Endothelial cell of umbilical vein (primary cell): Measurements from ENCODE around the gene TEN1. TPM values are rescaled to one million over a fixed set of nuclear protein-coding genes. Genes with fewer than 3 reads are reported as not detected.

Source experiments
- BruUV-seq: library from RNA; stranded (reverse); fragments of 400-500 nt; replicated peaks from 2 replicates; lab custom pipeline; 2021; lab: Mats Ljungman, UMichigan
- CTCF ChIA-PET: fragments of 300-600, 350-600 bp; sonication (Branson Sonifier 250); formaldehyde crosslinking; loops from one replicate; lab custom pipeline; 2021; ENCODE audit warnings: antibody characterized with exemption, inconsistent platforms; lab: Charles Lee
- POLR2A ChIA-PET: fragments of 300-600, 350-600 bp; sonication (Branson Sonifier 250); formaldehyde crosslinking; loops from one replicate; lab custom pipeline; 2021; ENCODE audit warnings: antibody characterized with exemption, inconsistent platforms; lab: Charles Lee
- DNase-seq: peaks from one replicate; pipeline ENCODE4 v3.0.0-alpha.2; 2011; ENCODE audit warnings: low read depth, low spot score
- FAIRE-seq: peaks from 2 replicates; lab custom pipeline; 2011; peaks lifted over from hg19 to GRCh38; lab: Jason Lieb, UNC
- H2AFZ ChIP-seq: 2 replicates; pipeline ENCODE4 v1.6.0; 2012; ENCODE audit warnings: low read depth, low read length, control low read depth, inconsistent platforms
- H3K27ac ChIP-seq: 2 replicates; pipeline ENCODE4 v1.5.1; 2011; ENCODE audit warnings: low read depth, mild to moderate bottlenecking, control low read depth, low read length, moderate library complexity; ENCODE audit not compliant: insufficient read depth
- H3K27me3 ChIP-seq, 2 experiments: 2 replicates each; pipeline versions ENCODE4 v1.6.0 to v1.6.1; 2011; ENCODE audit warnings: low read length in 2 of 2, mixed read lengths in 1 of 2; ENCODE audit not compliant: control insufficient read depth in 2 of 2, insufficient read depth in 2 of 2
- H3K36me3 ChIP-seq, 2 experiments: 2 replicates in 1 of 2; 3 replicates in 1 of 2; pipeline ENCODE4 v1.5.1; 2011; ENCODE audit warnings: low read length in 2 of 2, mild to moderate bottlenecking in 1 of 2, moderate library complexity in 1 of 2; ENCODE audit not compliant: control insufficient read depth in 2 of 2, insufficient read depth in 2 of 2; ENCODE audit errors: extremely low read depth in 1 of 2
- H3K4me1 ChIP-seq: 3 replicates; pipeline ENCODE4 v1.5.1; 2011; ENCODE audit warnings: mild to moderate bottlenecking, low read length; ENCODE audit not compliant: control insufficient read depth, insufficient read depth; ENCODE audit errors: extremely low read depth
- H3K4me2 ChIP-seq: 2 replicates; pipeline ENCODE4 v1.6.1; 2011; ENCODE audit warnings: low read length, control low read depth, mixed read lengths; ENCODE audit not compliant: insufficient read depth
- H3K4me3 ChIP-seq, 3 experiments: fragments of 200-600 bp in 1 of 3; sonication (generic), shearing (Covaris generic) in 1 of 3; replicated peaks in 1 of 3; 2 replicates each; pipeline ENCODE4 v1.5.1; 2011 to 2016; ENCODE audit warnings: control low read depth in 3 of 3, low read length in 3 of 3, mild to moderate bottlenecking in 2 of 3, inconsistent platforms in 1 of 3, low read depth in 1 of 3, moderate library complexity in 1 of 3; ENCODE audit not compliant: insufficient read depth in 1 of 3
- H3K79me2 ChIP-seq: 2 replicates; pipeline ENCODE4 v1.6.0; 2012; ENCODE audit warnings: low read length, inconsistent platforms; ENCODE audit not compliant: control insufficient read depth, insufficient read depth
- H3K9ac ChIP-seq: replicated peaks from 2 replicates; pipeline ENCODE3; 2011; ENCODE audit warnings: low read length, control low read depth; ENCODE audit not compliant: insufficient read depth; ENCODE audit errors: extremely low read depth
- H3K9me1 ChIP-seq: replicated peaks from 3 replicates; pipeline ENCODE4 v1.6.0; 2011; ENCODE audit warnings: mild to moderate bottlenecking, low read length; ENCODE audit not compliant: control insufficient read depth, insufficient read depth; ENCODE audit errors: extremely low read depth
- H3K9me3 ChIP-seq: replicated peaks from 2 replicates; pipeline ENCODE4 v1.5.1; 2012; ENCODE audit warnings: low read length, inconsistent platforms; ENCODE audit not compliant: control insufficient read depth, insufficient read depth
- H4K20me1 ChIP-seq: replicated peaks from 2 replicates; pipeline ENCODE3; 2011; ENCODE audit warnings: mild to moderate bottlenecking, low read length; ENCODE audit not compliant: control insufficient read depth, insufficient read depth; ENCODE audit errors: extremely low read depth
- CTCF ChIP-seq, 2 donors: IDR thresholded peaks; 1 replicate in 1 of 2; 2 replicates in 1 of 2; pipeline ENCODE4 v1.5.1; 2011; ENCODE audit warnings: low read length in 2 of 2, mild to moderate bottlenecking in 2 of 2, moderate library complexity in 2 of 2, control low read depth in 1 of 2, inconsistent platforms in 1 of 2, low read depth in 1 of 2; ENCODE audit not compliant: insufficient read depth in 1 of 2; ENCODE audit errors: extremely low read depth in 1 of 2
- EZH2 ChIP-seq: IDR thresholded peaks from 2 replicates; pipeline ENCODE4 v1.6.1; 2012; ENCODE audit warnings: borderline replicate concordance, low read depth, mild to moderate bottlenecking, moderate library complexity, low read length, inconsistent platforms; ENCODE audit not compliant: severe bottlenecking
- FOS ChIP-seq: IDR thresholded peaks from 2 replicates; pipeline ENCODE4 v1.6.1; 2011; ENCODE audit warnings: mild to moderate bottlenecking, low read length, moderate library complexity, borderline replicate concordance; ENCODE audit not compliant: insufficient read depth
- JUN ChIP-seq: IDR thresholded peaks from 2 replicates; pipeline ENCODE4 v1.6.1; 2011; ENCODE audit warnings: borderline replicate concordance, low read depth; ENCODE audit not compliant: insufficient read length, insufficient read depth
- MYC ChIP-seq: IDR thresholded peaks from one replicate; pipeline ENCODE4 v1.6.1; 2011; ENCODE audit warnings: mild to moderate bottlenecking, low read depth, low read length
- dilution Hi-C: fragments of 300-500 bp; cut with MboI; formaldehyde crosslinking; loops from one replicate; pipeline ENCODE4 v1.15.0; 2019; ENCODE audit warnings: low sequenced_read_pairs; ENCODE audit not compliant: extremely low pct_ligation_motif_present
- intact Hi-C: fragments of 100-400 bp; cut with micrococcal nuclease; formaldehyde crosslinking; loops from one replicate; pipeline ENCODE4 v1.10.0; 2022
- polyA plus RNA-seq, 4 experiments: library from polyadenylated mRNA; depleted of rRNA in 3 of 4; stranded (reverse) in 3 of 4; unstranded in 1 of 4; fragments of >200 nt; gene quantifications; 2 replicates each; pipeline versions ENCODE4 v1.2.1 to v1.2.3, GENCODE V29; 2011 to 2012; ENCODE audit warnings: missing spikeins in 1 of 4
- total RNA-seq: library from RNA; stranded (reverse); gene quantifications from 2 replicates; pipeline ENCODE4 v1.2.3, GENCODE V29; 2021

TEN1 gene
- total and polyA plus RNA-seq, 2 donors (not counting 3 experiments of a cell fraction or from before 2014, with no cell fraction given): 18.8 to 29.0 TPM

GRCh38 chr17:76013377-76013932, 34.4 kb downstream of the TEN1 start:
- Histone ChIP-seq H3K4me3 (no peak overlapping the region), H3K36me3 (no peaks in the 10 kb centered on the region), H3K79me2 (no peaks in the 10 kb centered on the region), H3K4me1 (no peaks in the 10 kb centered on the region), H2AFZ (no peak overlapping the region), H3K27ac (no peak overlapping the region), H3K4me2 (no peak overlapping the region), H4K20me1 (no peaks in the 10 kb centered on the region), H3K9ac (no peak overlapping the region), H3K9me3 (no peaks in the 10 kb centered on the region), H3K27me3 (no peaks in the 10 kb centered on the region), H3K9me1 (no peaks in the 10 kb centered on the region)
- BruUV-seq: no TSS peak
- dilution Hi-C loops: no loop called here
- ChIA-PET POLR2A (no interaction called here), CTCF (interaction anchor here (0.6 to 3.4 kb wide), 51 partner anchors 8 to 286 kb away, joined by 3 to 31 read pairs (median 5); partner anchors contain the start of genes CDK3, EVPL, EXOC7 and MRPL38)
- intact Hi-C loops: loop anchor here (5.0 to 10.0 kb wide), 4 partner anchors 64 to 261 kb away; partner anchors contain the start of gene ZACN
- DNase-seq (no peak), FAIRE-seq (no peak)
- TF ChIP-seq CTCF (IDR thresholded peaks at IDR 0.05; ENCODE audit: extremely low read depth in 1 of 2, insufficient read depth in 1 of 2, low read depth in 1 of 2, low read length in 2 of 2): no peak
- TF ChIP-seq FOS: no peak
- no peak for TF ChIP-seq EZH2
- no peak for TF ChIP-seq JUN
- TF ChIP-seq MYC: no peak
